Fibroblast of mammary gland (primary cell): Measurements from ENCODE around the gene ARHGAP26.
A peak's percentile ranks its signal among the peaks of the same experiment; 100 is the strongest.
"Not testable (repeated sequence)": the region's sequence is repeated elsewhere in the genome, so short reads cannot be mapped to it uniquely, and the experiment has no call there.

Experiments
- DNase-seq: peaks from one replicate; pipeline ENCODE4 v3.0.0-alpha.2; 2010; ENCODE audit warnings: low read depth
- H3K4me3 ChIP-seq: 2 replicates; pipeline ENCODE4 v1.5.1; 2011; ENCODE audit warnings: low read depth, mild to moderate bottlenecking, low read length, moderate library complexity; ENCODE audit not compliant: control insufficient read depth
- CTCF ChIP-seq: conservative IDR thresholded peaks from 2 replicates; pipeline ENCODE4 v1.5.1; 2011; ENCODE audit warnings: low read depth, low read length, inconsistent platforms; ENCODE audit not compliant: control insufficient read depth, insufficient read depth

ARHGAP26 gene

GRCh38 chr5:143086908-143087637 lies 316.9 kb downstream of the ARHGAP26 start:
- no peak for TF ChIP-seq CTCF
- no peak for DNase-seq

GRCh38 chr5:143088702-143089101 lies 318.5 kb downstream of the ARHGAP26 start:
- not testable (repeated sequence) for DNase-seq

More at GRCh38 chr5:143086908-143087637, 316.9 kb downstream of the ARHGAP26 start:
- no peak overlapping the region for H3K4me3 ChIP-seq

GRCh38 chr5:143090044-143090443 lies 319.9 kb downstream of the ARHGAP26 start:
- H3K4me3 ChIP-seq, DNase-seq: not testable (repeated sequence)

More at GRCh38 chr5:143088702-143089101, 318.5 kb downstream of the ARHGAP26 start:
- H3K4me3 ChIP-seq, result not testable (repeated sequence)

- H3K4me3 ChIP-seq, DNase-seq: not testable (repeated sequence)
These were observed 322.7 kb downstream of the ARHGAP26 start for GRCh38 chr5:143092711-143093451.

- no peak for DNase-seq
- H3K4me3 ChIP-seq, result no peak overlapping the region
- TF ChIP-seq CTCF, result no peak
These were observed 323.4 kb downstream of the ARHGAP26 start for GRCh38 chr5:143093452-143094086.

GRCh38 chr5:143094087-143094521 lies 323.9 kb downstream of the ARHGAP26 start:
- H3K4me3 ChIP-seq, result peak overlapping the region; percentile 15
- no peak for TF ChIP-seq CTCF
- DNase-seq, result peak; percentile 43

- DNase-seq, H3K4me3 ChIP-seq: not testable (repeated sequence)
These were observed 324.4 kb downstream of the ARHGAP26 start for GRCh38 chr5:143094608-143095007.

GRCh38 chr5:143101121-143101520 lies 330.9 kb downstream of the ARHGAP26 start:
- no peak overlapping the region for H3K4me3 ChIP-seq
- TF ChIP-seq CTCF, result no peak
- DNase-seq, result no peak
